ENCODE results near the gene DNAH2. TPM values are rescaled to one million over a fixed set of nuclear protein-coding genes. Genes with fewer than 3 reads are reported as not detected.

The DNAH2 gene
- polyA plus RNA-seq, 2 of the 4 experiments (the other 2 are of a cell fraction), result 0.01 to 0.08 TPM

DNA sequence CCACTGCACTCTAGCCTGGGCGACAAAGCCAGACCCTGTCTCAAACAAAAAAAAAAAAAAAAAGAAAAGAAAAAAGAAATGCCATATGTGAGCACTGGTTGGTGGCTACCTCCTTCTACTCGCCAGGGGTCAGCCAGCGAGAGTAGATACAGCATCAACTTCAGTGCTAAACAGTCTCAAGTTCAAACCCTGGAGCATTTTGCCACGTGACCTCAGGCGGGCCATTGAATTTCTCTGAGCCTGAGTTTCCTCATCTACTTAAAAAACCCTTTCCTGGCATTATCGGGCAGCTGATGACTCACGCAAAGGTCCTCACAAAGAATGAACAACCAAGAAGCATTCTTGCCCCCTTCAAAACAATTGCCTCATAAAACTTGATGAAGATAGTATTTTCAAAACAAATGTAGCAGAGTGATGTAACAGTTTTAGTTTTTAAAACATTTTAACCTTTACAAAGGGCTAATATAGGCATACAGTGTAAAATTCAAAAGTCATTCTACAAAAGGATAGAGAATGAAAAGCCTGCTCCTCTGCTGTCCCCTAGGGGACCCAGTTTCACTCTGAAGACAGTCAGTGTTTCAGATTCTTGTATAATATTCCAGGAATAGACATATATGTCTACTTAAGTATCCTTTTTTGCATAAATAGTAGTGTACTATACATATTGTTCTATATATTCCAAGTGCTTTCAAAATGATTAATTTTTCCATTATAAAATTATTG is 28.4 kb downstream of the DNAH2 start (continued):
- TF ChIP-seq FOSL2 (IDR thresholded peaks at IDR 0.05), result peak; percentile 52
- TF ChIP-seq FOSL2 (CRISPR knock-in tag; IDR thresholded peaks at IDR 0.05), result peak; percentile 88
- no peak for TF ChIP-seq JUN (IDR thresholded peaks at IDR 0.05)
- peak; percentile 40 for TF ChIP-seq MAFK (IDR thresholded peaks at IDR 0.05; ENCODE audit: partially characterized antibody)
- TF ChIP-seq CBX2 (IDR thresholded peaks at IDR 0.05; ENCODE audit: borderline replicate concordance, low read depth), result no peak

- ChIA-PET CTCF (interaction anchor here (0.9 to 8.4 kb wide), 17 partner anchors 8 to 326 kb away, joined by 3 to 114 read pairs (median 5); partner anchors contain the start of genes KDM6B, NAA38, TP53 and WRAP53), POLR2A (interaction anchor here (0.6 kb wide), 1 partner anchor 96 kb away, joined by 4 read pairs; no protein-coding TSS in a partner anchor)
- Histone ChIP-seq H3K4me3 (no peak overlapping the region), H3K4me1 (peaks cover 12% of the 10 kb centered on the region), H3K4me2 (no peak overlapping the region), H3K27ac (no peak overlapping the region), H3K9me3 (peaks cover 8% of the 10 kb centered on the region; the same call in 1 of the 3 replicates)
- ATAC-seq, result no peak
- no peak for DNase-seq (ENCODE audit: low read depth in 1 of 2, low spot score in 1 of 2)
- WGBS (ENCODE audit: missing lambda C conversion rate), result 53% methylated on average over 4 of the region's 4 CpGs
- TF ChIP-seq BHLHE40 (IDR thresholded peaks at IDR 0.05; ENCODE audit: low read depth, low read length) (no peak), FOSL2 (IDR thresholded peaks at IDR 0.05) (no peak), FOSL2 (CRISPR knock-in tag; IDR thresholded peaks at IDR 0.05) (no peak), HES2 (IDR thresholded peaks at IDR 0.05) (no peak), E2F6 (IDR thresholded peaks at IDR 0.05; ENCODE audit: borderline replicate concordance, low read depth) (no peak), CHD2 (IDR thresholded peaks at IDR 0.05; ENCODE audit: low read length, partially characterized antibody) (no peak), HOXB5 (CRISPR knock-in tag; IDR thresholded peaks at IDR 0.05) (no peak), POLR2AphosphoS2 (conservative IDR thresholded peaks at IDR 0.05; ENCODE audit: low read length) (no peak), MAFK (IDR thresholded peaks at IDR 0.05; ENCODE audit: partially characterized antibody) (no peak), SREBF2 (IDR thresholded peaks at IDR 0.05) (no peak), CBX2 (IDR thresholded peaks at IDR 0.05; ENCODE audit: borderline replicate concordance, low read depth) (no peak), FOXS1 (CRISPR knock-in tag; IDR thresholded peaks at IDR 0.05) (no peak), PHF8 (IDR thresholded peaks at IDR 0.05; ENCODE audit: borderline replicate concordance, low read depth) (no peak), HOXB13 (CRISPR knock-in tag; IDR thresholded peaks at IDR 0.05; ENCODE audit: low read depth) (no peak), RNF2 (IDR thresholded peaks at IDR 0.05; ENCODE audit: borderline replicate concordance, low read depth) (no peak), HEYL (CRISPR knock-in tag; IDR thresholded peaks at IDR 0.05) (no peak), RARB (CRISPR knock-in tag; IDR thresholded peaks at IDR 0.05) (no peak), MYC (IDR thresholded peaks at IDR 0.05; ENCODE audit: borderline replicate concordance, low read length) (no peak), BCL3 (IDR thresholded peaks at IDR 0.05) (no peak), RAD21 (conservative IDR thresholded peaks at IDR 0.05 in 1 of 2, IDR thresholded peaks at IDR 0.05 in 1 of 2) (no peak), CEBPB (IDR thresholded peaks at IDR 0.05) (no peak)
- FAIRE-seq, result peak; percentile 87
These were observed 30.1 kb downstream of the DNAH2 start for GRCh38 chr17:7747635-7748071.

All from A549 (cell line).